Measurements from ENCODE around the gene WNK1. TPM values are rescaled to one million over a fixed set of nuclear protein-coding genes. Genes with fewer than 3 reads are reported as not detected.

Gene WNK1
- polyA plus RNA-seq, 4 donors = 12.7 to 48.4 (median 20.2) TPM

DNA sequence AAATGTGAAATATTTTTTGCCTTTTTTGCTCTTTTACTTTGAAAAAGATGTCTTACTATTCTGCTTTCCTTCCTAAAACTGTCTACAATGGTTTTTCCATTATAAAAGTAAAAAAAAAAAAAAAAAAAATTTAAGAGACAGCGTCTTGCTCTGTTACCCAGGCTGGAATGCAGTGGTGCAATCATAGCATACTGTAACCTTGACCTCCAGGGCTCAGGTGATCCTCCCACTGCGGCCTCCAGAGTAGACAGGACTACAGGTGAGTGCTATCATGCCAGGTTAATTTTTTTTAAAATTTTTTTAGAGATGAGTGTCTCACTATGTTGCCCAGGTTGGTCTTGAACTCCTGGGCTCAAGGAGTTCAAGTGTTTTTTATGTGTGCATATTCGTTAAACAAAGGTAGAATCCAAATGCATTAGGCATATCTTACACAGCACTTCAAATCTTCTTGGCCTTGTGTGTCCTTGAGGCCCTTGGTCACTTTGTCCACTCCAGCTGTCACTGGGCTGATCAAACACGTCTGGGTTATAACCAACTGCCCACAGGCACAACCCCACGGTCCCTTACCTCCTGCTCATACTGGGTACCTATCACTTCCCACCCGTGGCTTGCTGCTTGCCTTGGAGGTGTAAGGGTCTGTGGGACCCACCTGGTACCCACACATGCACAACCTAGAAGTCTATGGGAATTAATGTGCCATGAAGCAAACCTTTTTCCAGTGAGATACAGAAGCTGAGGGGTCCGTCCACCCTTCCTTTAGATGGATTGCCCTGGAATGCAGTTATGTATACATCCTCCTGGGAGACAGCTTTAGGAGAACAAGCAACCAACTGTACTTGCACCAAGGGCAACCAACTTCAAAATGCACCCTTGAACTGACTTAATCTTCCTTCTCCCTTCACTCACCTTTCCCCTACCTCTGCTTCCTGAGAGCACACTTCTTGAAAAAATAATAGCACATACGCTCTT lies 184.3 kb downstream of the WNK1 start:
- Histone ChIP-seq H3K4me1 (ENCODE audit: control insufficient read depth in 3 of 3, insufficient read depth in 2 of 3, low read depth in 1 of 3, low read length in 2 of 3) (no peaks in the 10 kb centered on the region), H3K27ac (ENCODE audit: low read depth in 1 of 3, low read length in 2 of 3) (no peak overlapping the region), H3K9me3 (ENCODE audit: control insufficient read depth in 2 of 2, insufficient read depth in 1 of 2, low read depth in 1 of 2, low read length in 1 of 2) (no peaks in the 10 kb centered on the region), H3K4me3 (ENCODE audit: low read depth in 1 of 3, low read length in 3 of 3) (no peak overlapping the region), H3K36me3 (ENCODE audit: control insufficient read depth in 3 of 3, insufficient read depth in 2 of 3, low read depth in 1 of 3, low read length in 3 of 3) (peaks cover 0 to 36% (median 3%) of the 10 kb centered on the region in 3 donors), H3K27me3 (ENCODE audit: control insufficient read depth in 3 of 3, insufficient read depth in 3 of 3, low read length in 3 of 3) (no peaks in the 10 kb centered on the region)
- WGBS, 3 donors = 87 to 91% (median 88%) methylated on average over 8 of the region's 8 CpGs
- DNase-seq (no peak), FAIRE-seq (no peak)

- no peaks in the 10 kb centered on the region for H3K27me3 ChIP-seq (ENCODE audit: control insufficient read depth in 3 of 3, insufficient read depth in 3 of 3, low read length in 3 of 3)
- H3K4me1 ChIP-seq (ENCODE audit: control insufficient read depth in 3 of 3, insufficient read depth in 2 of 3, low read depth in 1 of 3, low read length in 2 of 3) = no peaks in the 10 kb centered on the region
- 93 to 95% (median 94%) methylated on average over 3 of the region's 3 CpGs for WGBS, 3 donors
- no peaks in the 10 kb centered on the region for H3K9me3 ChIP-seq (ENCODE audit: control insufficient read depth in 2 of 2, insufficient read depth in 1 of 2, low read depth in 1 of 2, low read length in 1 of 2)
- DNase-seq = no peak
- no peak for FAIRE-seq
- H3K27ac ChIP-seq (ENCODE audit: low read depth in 1 of 3, low read length in 2 of 3) = no peak overlapping the region
- H3K36me3 ChIP-seq (ENCODE audit: control insufficient read depth in 3 of 3, insufficient read depth in 2 of 3, low read depth in 1 of 3, low read length in 3 of 3) = peaks cover 0 to 35% (median 0%) of the 10 kb centered on the region in 3 donors
- H3K4me3 ChIP-seq (ENCODE audit: low read depth in 1 of 3, low read length in 3 of 3) = no peak overlapping the region
These were observed 186.4 kb downstream of the WNK1 start for GRCh38 chr12:938810-939209.

DNA sequence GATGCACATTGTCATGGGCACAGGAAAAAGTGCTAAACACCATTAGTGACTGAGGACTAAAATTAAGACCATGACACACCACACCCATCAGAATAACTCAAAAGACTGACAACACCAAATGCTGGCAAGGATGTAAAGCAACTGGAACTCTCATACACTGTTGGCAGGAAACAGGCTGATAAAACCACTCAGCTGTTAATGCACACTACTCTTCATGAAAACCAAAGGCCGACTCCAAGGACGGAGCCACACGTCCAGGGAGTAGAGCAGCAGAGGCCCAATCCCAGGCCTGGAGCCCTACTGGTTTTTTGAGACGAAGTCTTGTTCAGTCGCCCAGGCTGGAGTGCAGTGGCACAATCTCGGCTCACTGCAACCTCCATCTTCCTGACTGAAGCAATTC lies 190.7 kb downstream of the WNK1 start:
- Histone ChIP-seq H3K36me3 (ENCODE audit: control insufficient read depth in 3 of 3, insufficient read depth in 2 of 3, low read depth in 1 of 3, low read length in 3 of 3) (peaks cover 0 to 28% (median 2%) of the 10 kb centered on the region in 3 donors), H3K4me3 (ENCODE audit: low read depth in 1 of 3, low read length in 3 of 3) (no peak overlapping the region), H3K9me3 (ENCODE audit: control insufficient read depth in 2 of 2, insufficient read depth in 1 of 2, low read depth in 1 of 2, low read length in 1 of 2) (no peaks in the 10 kb centered on the region), H3K27me3 (ENCODE audit: control insufficient read depth in 3 of 3, insufficient read depth in 3 of 3, low read length in 3 of 3) (no peaks in the 10 kb centered on the region), H3K4me1 (ENCODE audit: control insufficient read depth in 3 of 3, insufficient read depth in 2 of 3, low read depth in 1 of 3, low read length in 2 of 3) (no peaks in the 10 kb centered on the region), H3K27ac (ENCODE audit: low read depth in 1 of 3, low read length in 2 of 3) (no peak overlapping the region)
- no peak for FAIRE-seq
- WGBS, 3 donors = 89 to 97% (median 94%) methylated on average over 6 of the region's 6 CpGs
- no peak for DNase-seq

- peaks cover 0 to 6% (median 0%) of the 10 kb centered on the region in 3 donors for H3K4me1 ChIP-seq (ENCODE audit: control insufficient read depth in 3 of 3, insufficient read depth in 2 of 3, low read depth in 1 of 3, low read length in 2 of 3)
- peaks cover 0 to 22% (median 2%) of the 10 kb centered on the region in 3 donors for H3K36me3 ChIP-seq (ENCODE audit: control insufficient read depth in 3 of 3, insufficient read depth in 2 of 3, low read depth in 1 of 3, low read length in 3 of 3)
- no peak overlapping the region for H3K27ac ChIP-seq (ENCODE audit: low read depth in 1 of 3, low read length in 2 of 3)
- H3K4me3 ChIP-seq (ENCODE audit: low read depth in 1 of 3, low read length in 3 of 3) = no peak overlapping the region
- no peaks in the 10 kb centered on the region for H3K27me3 ChIP-seq (ENCODE audit: control insufficient read depth in 3 of 3, insufficient read depth in 3 of 3, low read length in 3 of 3)
- WGBS, 3 donors = 79 to 87% (median 80%) methylated on average over 7 of the region's 7 CpGs
- peaks cover 0 to 4% of the 10 kb centered on the region in 2 donors for H3K9me3 ChIP-seq (ENCODE audit: control insufficient read depth in 2 of 2, insufficient read depth in 1 of 2, low read depth in 1 of 2, low read length in 1 of 2)
- no peak for FAIRE-seq
- no peak for DNase-seq
These were observed 191.8 kb downstream of the WNK1 start for GRCh38 chr12:944211-944610.

- Histone ChIP-seq H3K4me1 (ENCODE audit: control insufficient read depth in 3 of 3, insufficient read depth in 2 of 3, low read depth in 1 of 3, low read length in 2 of 3) (peaks cover 0 to 6% (median 0%) of the 10 kb centered on the region in 3 donors), H3K27me3 (ENCODE audit: control insufficient read depth in 3 of 3, insufficient read depth in 3 of 3, low read length in 3 of 3) (no peaks in the 10 kb centered on the region), H3K4me3 (ENCODE audit: low read depth in 1 of 3, low read length in 3 of 3) (no peak overlapping the region), H3K9me3 (ENCODE audit: control insufficient read depth in 2 of 2, insufficient read depth in 1 of 2, low read depth in 1 of 2, low read length in 1 of 2) (peaks cover 0 to 4% of the 10 kb centered on the region in 2 donors), H3K27ac (ENCODE audit: low read depth in 1 of 3, low read length in 2 of 3) (no peak overlapping the region), H3K36me3 (ENCODE audit: control insufficient read depth in 3 of 3, insufficient read depth in 2 of 3, low read depth in 1 of 3, low read length in 3 of 3) (peaks cover 0 to 15% (median 2%) of the 10 kb centered on the region in 3 donors)
- DNase-seq (no peak), FAIRE-seq (no peak)
These were observed 193.8 kb downstream of the WNK1 start for GRCh38 chr12:946212-946611.

DNA sequence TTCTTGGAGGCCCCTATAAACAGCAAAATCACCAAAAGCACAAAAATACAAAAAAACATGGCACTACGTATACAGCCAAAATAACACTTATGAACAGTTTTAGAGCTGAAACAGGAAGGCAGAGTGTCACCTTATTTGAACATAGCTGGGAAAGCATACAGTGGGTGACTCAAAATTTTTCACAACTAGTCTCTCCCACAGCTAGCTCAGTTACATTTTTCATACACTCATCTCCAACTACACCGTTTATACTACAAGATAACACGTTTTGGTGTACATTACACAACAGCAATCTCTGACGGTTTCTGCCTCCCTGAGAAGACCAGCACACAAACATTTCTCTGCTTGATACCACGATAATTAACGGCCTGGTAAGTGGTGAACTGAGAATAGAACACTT lies 194.3 kb downstream of the WNK1 start:
- Histone ChIP-seq H3K27ac (ENCODE audit: low read depth in 1 of 3, low read length in 2 of 3) (no peak overlapping the region), H3K4me1 (ENCODE audit: control insufficient read depth in 3 of 3, insufficient read depth in 2 of 3, low read depth in 1 of 3, low read length in 2 of 3) (peaks cover 0 to 6% (median 0%) of the 10 kb centered on the region in 3 donors), H3K27me3 (ENCODE audit: control insufficient read depth in 3 of 3, insufficient read depth in 3 of 3, low read length in 3 of 3) (no peaks in the 10 kb centered on the region), H3K9me3 (ENCODE audit: control insufficient read depth in 2 of 2, insufficient read depth in 1 of 2, low read depth in 1 of 2, low read length in 1 of 2) (peaks cover 0 to 4% of the 10 kb centered on the region in 2 donors), H3K36me3 (ENCODE audit: control insufficient read depth in 3 of 3, insufficient read depth in 2 of 3, low read depth in 1 of 3, low read length in 3 of 3) (peaks cover 0 to 15% (median 2%) of the 10 kb centered on the region in 3 donors), H3K4me3 (ENCODE audit: low read depth in 1 of 3, low read length in 3 of 3) (no peak overlapping the region)
- 60 to 64% (median 64%) methylated on average over 6 of the region's 6 CpGs for WGBS, 3 donors
- DNase-seq (no peak), FAIRE-seq (no peak)

DNA sequence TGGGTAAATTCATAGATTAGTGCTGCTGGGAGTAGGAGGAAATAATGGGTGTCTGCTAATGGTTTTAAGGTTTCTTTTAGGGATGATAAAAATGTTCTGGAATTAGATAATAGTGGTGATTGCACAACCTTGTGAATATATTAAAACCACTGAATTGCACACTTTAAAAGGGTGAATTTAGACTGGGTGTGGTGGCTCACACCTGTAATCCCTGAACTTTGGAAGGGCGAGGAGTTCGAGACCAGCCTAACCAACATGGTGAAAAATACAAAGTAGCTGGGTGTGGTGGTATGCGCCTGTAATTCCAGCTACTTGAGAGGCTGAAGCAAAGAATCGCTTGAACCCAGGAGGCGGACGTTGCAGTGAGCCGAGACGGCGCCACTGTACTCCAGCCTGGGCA lies 195.9 kb downstream of the WNK1 start:
- Histone ChIP-seq H3K4me1 (ENCODE audit: control insufficient read depth in 3 of 3, insufficient read depth in 2 of 3, low read depth in 1 of 3, low read length in 2 of 3) (peaks cover 0 to 6% (median 0%) of the 10 kb centered on the region in 3 donors), H3K27me3 (ENCODE audit: control insufficient read depth in 3 of 3, insufficient read depth in 3 of 3, low read length in 3 of 3) (no peaks in the 10 kb centered on the region), H3K9me3 (ENCODE audit: control insufficient read depth in 2 of 2, insufficient read depth in 1 of 2, low read depth in 1 of 2, low read length in 1 of 2) (peaks cover 0 to 4% of the 10 kb centered on the region in 2 donors), H3K27ac (ENCODE audit: low read depth in 1 of 3, low read length in 2 of 3) (peak overlapping the region; percentile 37 to 98 (median 91)), H3K36me3 (ENCODE audit: control insufficient read depth in 3 of 3, insufficient read depth in 2 of 3, low read depth in 1 of 3, low read length in 3 of 3) (peaks cover 0 to 9% (median 2%) of the 10 kb centered on the region in 3 donors), H3K4me3 (ENCODE audit: low read depth in 1 of 3, low read length in 3 of 3) (peak overlapping the region in 2 of 3 donors; percentile 76 to 90)
- DNase-seq (peak in 1 of 2 donors; percentile 81), FAIRE-seq (no peak)
- whole genome bisulfite sequencing, 3 donors = 31 to 74% (median 64%) methylated on average over 9 of the region's 9 CpGs

DNA sequence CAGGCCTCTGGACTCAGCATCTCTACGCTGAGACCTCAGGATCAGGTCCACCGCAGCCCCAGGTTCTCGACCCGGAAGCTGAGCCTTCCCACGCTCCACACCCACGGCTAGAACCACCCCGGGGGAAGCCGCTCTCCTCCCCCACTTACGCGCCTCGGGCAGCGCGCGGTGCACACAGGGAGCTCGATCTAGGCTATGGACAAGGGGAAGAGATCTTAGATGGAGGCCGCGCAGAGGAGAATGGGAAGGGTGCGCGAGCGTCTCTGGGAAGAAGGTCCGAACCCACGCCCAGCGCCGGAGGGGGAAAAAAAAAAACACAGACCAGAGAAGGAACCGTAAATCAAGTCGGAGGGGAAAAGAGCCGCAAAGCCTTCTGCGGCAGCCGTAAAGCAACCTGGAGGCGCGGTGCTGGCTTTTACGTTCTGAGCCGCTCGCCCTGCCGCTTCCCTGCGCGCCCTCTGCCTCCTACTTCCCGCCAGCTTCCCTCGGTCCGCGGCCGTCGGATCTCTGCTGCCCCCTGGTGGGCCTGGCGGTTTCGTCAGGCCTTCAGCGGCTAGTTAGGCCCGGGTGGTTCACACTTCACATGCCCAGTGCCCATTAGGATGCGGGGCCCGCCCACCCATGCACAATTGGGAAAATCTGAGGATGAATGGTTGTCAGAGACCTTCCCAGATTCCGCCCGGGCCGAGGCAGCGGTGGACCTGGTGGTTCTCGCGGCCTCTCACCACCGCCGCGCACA lies 197.2 kb downstream of the WNK1 start, which contains the start of gene RAD52:
Gene RAD52, minus strand, starts transcription at position 242 of the 739 bp plus-strand sequence. CDS start 16,636 bp downstream, outside the sequence.
- Histone ChIP-seq H3K4me3 (ENCODE audit: low read depth in 1 of 3, low read length in 3 of 3) (peak within 1 kb of the TSS; percentile 76 to 91 (median 90)), H3K27me3 (ENCODE audit: control insufficient read depth in 3 of 3, insufficient read depth in 3 of 3, low read length in 3 of 3) (no peaks in the 10 kb centered on the region), H3K4me1 (ENCODE audit: control insufficient read depth in 3 of 3, insufficient read depth in 2 of 3, low read depth in 1 of 3, low read length in 2 of 3) (peaks cover 0 to 6% (median 0%) of the 10 kb centered on the region in 3 donors), H3K27ac (ENCODE audit: low read depth in 1 of 3, low read length in 2 of 3) (peak within 1 kb of the TSS; percentile 91 to 98 (median 94)), H3K9me3 (ENCODE audit: control insufficient read depth in 2 of 2, insufficient read depth in 1 of 2, low read depth in 1 of 2, low read length in 1 of 2) (peaks cover 0 to 4% of the 10 kb centered on the region in 2 donors), H3K36me3 (ENCODE audit: control insufficient read depth in 3 of 3, insufficient read depth in 2 of 3, low read depth in 1 of 3, low read length in 3 of 3) (no peaks in the 10 kb centered on the region)
- 1 to 8% (median 6%) methylated on average over 43 to 58 of the region's 58 CpGs for WGBS, 3 donors
- DNase-seq (peak; percentile 99 to 100), FAIRE-seq (no peak)
